ENCODE measurements around the gene MORN3. TPM values are rescaled to one million over a fixed set of nuclear protein-coding genes. Genes with fewer than 3 reads are reported as not detected.

Gene MORN3
- total RNA-seq, 1 experiment from 2014 or later = 0.34 TPM

- no peak for DNase-seq (ENCODE audit: low read depth, low spot score)
- Histone ChIP-seq H3K9me3 (ENCODE audit: control insufficient read depth in 1 of 2, insufficient read depth in 1 of 2, low read depth in 1 of 2, low read length in 2 of 2) (no peaks in the 10 kb centered on the region), H3K79me2 (ENCODE audit: insufficient read depth, low read length) (no peaks in the 10 kb centered on the region), H3K9me2 (ENCODE audit: insufficient read depth) (no peaks in the 10 kb centered on the region), H3K9ac (ENCODE audit: low read length) (no peak overlapping the region), H3K4me1 (ENCODE audit: control insufficient read depth in 1 of 2, insufficient read depth in 2 of 2, low read length in 2 of 2) (peaks cover 0 to 7% of the 10 kb centered on the region in 2 experiments; a peak in 2 of 4 replicates), H3K27ac (ENCODE audit: low read depth, low read length) (no peak overlapping the region), H3K4me2 (ENCODE audit: low read length) (no peak overlapping the region), H3K27me3 (ENCODE audit: insufficient read depth, low read length) (no peaks in the 10 kb centered on the region), H3K36me3 (ENCODE audit: control insufficient read depth in 1 of 2, insufficient read depth in 2 of 2, low read length in 2 of 2) (no peaks in the 10 kb centered on the region), H2AFZ (ENCODE audit: low read depth, low read length, poor library complexity, severe bottlenecking) (no peak overlapping the region), H4K20me1 (ENCODE audit: insufficient read depth) (no peaks in the 10 kb centered on the region), H3K4me3 (replicated peaks in 1 of 2; ENCODE audit: low read depth in 1 of 2, low read length in 2 of 2) (no peak overlapping the region)
- ChIA-PET POLR2A (interaction anchor here (0.6 kb wide), 1 partner anchor 95 kb away, joined by 3 read pairs; no protein-coding TSS in a partner anchor), RAD21 (ENCODE audit: low non-redundant PET in 1 of 2, low total read pairs in 2 of 2, uncharacterized antibody in 2 of 2, unreplicated experiment in 2 of 2) (interaction anchor here in 1 of 2 experiments (0.8 kb wide), 1 partner anchor 93 kb away, joined by 3 read pairs; no protein-coding TSS in a partner anchor), CTCF (interaction anchor here (1.2 kb wide), 1 partner anchor 93 kb away, joined by 4 read pairs; no protein-coding TSS in a partner anchor)
- no peak for ATAC-seq
- no TSS peak for BruUV-seq (replicated peaks)
- TF ChIP-seq ATF3 (IDR thresholded peaks at IDR 0.05) (no peak), ZBTB33 (IDR thresholded peaks at IDR 0.05; ENCODE audit: extremely low read depth, insufficient replicate concordance, low read length) (no peak), ZNF274 (IDR thresholded peaks at IDR 0.05; ENCODE audit: low read depth, low read length) (no peak), CEBPB (IDR thresholded peaks at IDR 0.05; ENCODE audit: low read depth) (no peak), EGR1 (IDR thresholded peaks at IDR 0.05; ENCODE audit: low read depth) (no peak), POLR2AphosphoS5 (IDR thresholded peaks at IDR 0.05; ENCODE audit: low read depth, low read length) (no peak), CBX3 (IDR thresholded peaks at IDR 0.05; ENCODE audit: low read depth) (no peak), EZH2phosphoT487 (IDR thresholded peaks at IDR 0.05; ENCODE audit: borderline replicate concordance) (no peak), CTCF (IDR thresholded peaks at IDR 0.05 in 2 of 3, conservative IDR thresholded peaks at IDR 0.05 in 1 of 3; ENCODE audit: borderline replicate concordance in 1 of 3, insufficient read depth in 1 of 3, low read depth in 2 of 3, low read length in 2 of 3) (no peak), REST (IDR thresholded peaks at IDR 0.05; ENCODE audit: low read depth) (no peak), POLR2A (IDR thresholded peaks at IDR 0.05; ENCODE audit: borderline replicate concordance, extremely low read depth, insufficient read depth, insufficient read length) (no peak), ELF1 (IDR thresholded peaks at IDR 0.05; ENCODE audit: borderline replicate concordance, low read depth) (no peak), TCF7L2 (IDR thresholded peaks at IDR 0.05; ENCODE audit: borderline replicate concordance, extremely low read depth, insufficient read depth, insufficient read length) (no peak), RAD21 (IDR thresholded peaks at IDR 0.05; ENCODE audit: low read depth) (no peak), SP1 (IDR thresholded peaks at IDR 0.05; ENCODE audit: low read depth) (no peak), SIN3A (IDR thresholded peaks at IDR 0.05; ENCODE audit: low read depth) (no peak)
- intact Hi-C loops (cut with micrococcal nuclease) = no loop called here
These were observed 32.3 kb upstream of the MORN3 start for GRCh38 chr12:121701667-121702277.
